Measurements from ENCODE around the gene PODNL1.
"Not testable (repeated sequence)": the region's sequence is repeated elsewhere in the genome, so short reads cannot be mapped to it uniquely, and the experiment has no call there.

PODNL1 gene

GRCh38 chr19:13968999-13969398 lies 30.8 kb upstream of the PODNL1 start:
- Histone ChIP-seq H3K27ac (no peak overlapping the region), H3K27me3 (ENCODE audit: insufficient read depth, low read depth, severe bottlenecking) (no peaks in the 10 kb centered on the region), H3K4me3 (ENCODE audit: low read depth, low read length) (no peak overlapping the region), H3K9me3 (ENCODE audit: severe bottlenecking) (no peaks in the 10 kb centered on the region), H3K36me3 (peaks cover 72% of the 10 kb centered on the region)
- no peak for DNase-seq
- TF ChIP-seq CTCF (IDR thresholded peaks at IDR 0.05; ENCODE audit: low read depth, low read length): no peak

GRCh38 chr19:13968383-13968935 lies 30.2 kb upstream of the PODNL1 start:
- peaks cover 70% of the 10 kb centered on the region for H3K36me3 ChIP-seq
- no peak for DNase-seq
- no peak overlapping the region for H3K27ac ChIP-seq
- TF ChIP-seq CTCF (IDR thresholded peaks at IDR 0.05; ENCODE audit: low read depth, low read length): no peak
- no peaks in the 10 kb centered on the region for H3K9me3 ChIP-seq (ENCODE audit: severe bottlenecking)
- H3K4me3 ChIP-seq (ENCODE audit: low read depth, low read length): no peak overlapping the region
- H3K27me3 ChIP-seq (ENCODE audit: insufficient read depth, low read depth, severe bottlenecking): no peaks in the 10 kb centered on the region

GRCh38 chr19:13967206-13967605 lies 29.0 kb upstream of the PODNL1 start:
- not testable (repeated sequence) for H3K9me3 ChIP-seq (ENCODE audit: severe bottlenecking); H3K27me3 ChIP-seq (ENCODE audit: insufficient read depth, low read depth, severe bottlenecking); H3K27ac ChIP-seq; H3K4me3 ChIP-seq (ENCODE audit: low read depth, low read length); DNase-seq
- peaks cover 71% of the 10 kb centered on the region for H3K36me3 ChIP-seq

- no peaks in the 10 kb centered on the region for H3K27me3 ChIP-seq (ENCODE audit: insufficient read depth, low read depth, severe bottlenecking)
- H3K4me3 ChIP-seq (ENCODE audit: low read depth, low read length): no peak overlapping the region
- peaks cover 70% of the 10 kb centered on the region for H3K36me3 ChIP-seq
- no peak for TF ChIP-seq CTCF (IDR thresholded peaks at IDR 0.05; ENCODE audit: low read depth, low read length)
- H3K9me3 ChIP-seq (ENCODE audit: severe bottlenecking): no peaks in the 10 kb centered on the region
- no peak overlapping the region for H3K27ac ChIP-seq
- DNase-seq: no peak
These were observed 28.5 kb upstream of the PODNL1 start for GRCh38 chr19:13966684-13967128.

GRCh38 chr19:13965926-13966683 lies 27.9 kb upstream of the PODNL1 start:
- Histone ChIP-seq H3K27me3 (ENCODE audit: insufficient read depth, low read depth, severe bottlenecking) (no peaks in the 10 kb centered on the region), H3K27ac (no peak overlapping the region), H3K4me3 (ENCODE audit: low read depth, low read length) (no peak overlapping the region), H3K36me3 (peaks cover 65% of the 10 kb centered on the region), H3K9me3 (ENCODE audit: severe bottlenecking) (no peaks in the 10 kb centered on the region)
- DNase-seq: no peak
- TF ChIP-seq CTCF (IDR thresholded peaks at IDR 0.05; ENCODE audit: low read depth, low read length): no peak

- H3K4me3 ChIP-seq (ENCODE audit: low read depth, low read length): no peak overlapping the region
- H3K36me3 ChIP-seq: peaks cover 66% of the 10 kb centered on the region
- no peaks in the 10 kb centered on the region for H3K27me3 ChIP-seq (ENCODE audit: insufficient read depth, low read depth, severe bottlenecking)
- no peak for TF ChIP-seq CTCF (IDR thresholded peaks at IDR 0.05; ENCODE audit: low read depth, low read length)
- no peaks in the 10 kb centered on the region for H3K9me3 ChIP-seq (ENCODE audit: severe bottlenecking)
- no peak overlapping the region for H3K27ac ChIP-seq
- no peak for DNase-seq
These were observed 27.2 kb upstream of the PODNL1 start for GRCh38 chr19:13965377-13965896.

All from WERI-Rb-1 (cell line).